Islet precursor cell (in vitro differentiated cells): ENCODE data around the gene SEC23A.
A peak's percentile ranks its signal among the peaks of the same experiment; 100 is the strongest.
"Not testable (repeated sequence)": the region's sequence is repeated elsewhere in the genome, so short reads cannot be mapped to it uniquely, and the experiment has no call there.

Source experiments
- DNase-seq: peaks from one replicate; pipeline ENCODE4 v3.0.0-alpha.2; 2018

Gene SEC23A

GRCh38 chr14:39102969-39103957 is at the start of gene SEC23A:
TSS of gene SEC23A (minus strand) at chr14:39103235. CDS start at chr14:39096118, 7,117 bp downstream.
- DNase-seq, result peak; percentile 97

GRCh38 chr14:39145266-39145966 is 42.4 kb upstream of the SEC23A start:
- no peak for DNase-seq

GRCh38 chr14:39143226-39143625 is 40.2 kb upstream of the SEC23A start:
- DNase-seq, result not testable (repeated sequence)

GRCh38 chr14:39141623-39142022 is 38.6 kb upstream of the SEC23A start:
- not testable (repeated sequence) for DNase-seq

- no peak for DNase-seq
These were observed 37.1 kb upstream of the SEC23A start for GRCh38 chr14:39140170-39140569.

- DNase-seq, result no peak
These were observed 35.4 kb upstream of the SEC23A start for GRCh38 chr14:39138440-39138839.

- DNase-seq, result not testable (repeated sequence)
These were observed 34.8 kb upstream of the SEC23A start for GRCh38 chr14:39137835-39138234.

GRCh38 chr14:39122330-39123138 is 19.5 kb upstream of the SEC23A start:
- DNase-seq, result no peak

GRCh38 chr14:39114073-39114838 is 11.2 kb upstream of the SEC23A start, which contains the start of gene GEMIN2:
TSS of gene GEMIN2 (plus strand) at chr14:39114323. CDS start at chr14:39114339, 16 bp downstream.
- DNase-seq, result peak; percentile 95

- no peak for DNase-seq
These were observed 10.6 kb upstream of the SEC23A start for GRCh38 chr14:39113685-39114072.

GRCh38 chr14:39109893-39110715 is 7.1 kb upstream of the SEC23A start:
- DNase-seq, result no peak

- no peak for DNase-seq
These were observed 5.8 kb upstream of the SEC23A start for GRCh38 chr14:39108791-39109190.

GRCh38 chr14:39107591-39107996 is 4.6 kb upstream of the SEC23A start:
- DNase-seq, result no peak

GRCh38 chr14:39104078-39104801 is 1.2 kb upstream of the SEC23A start:
- not testable (repeated sequence) for DNase-seq

GRCh38 chr14:39102265-39102968 is 618 bp downstream of the SEC23A start:
- no peak for DNase-seq

- DNase-seq, result no peak
These were observed 3.3 kb downstream of the SEC23A start for GRCh38 chr14:39099748-39100147.

GRCh38 chr14:39099215-39099614 is 3.8 kb downstream of the SEC23A start:
- DNase-seq, result not testable (repeated sequence)

- DNase-seq, result no peak
These were observed 5.9 kb downstream of the SEC23A start for GRCh38 chr14:39097159-39097558.

- no peak for DNase-seq
These were observed 8.5 kb downstream of the SEC23A start for GRCh38 chr14:39094515-39094914.

GRCh38 chr14:39091716-39092115 is 11.3 kb downstream of the SEC23A start:
- no peak for DNase-seq
